NCI-H128 (cell line): ENCODE results near the gene MYT1.

Source experiments
- DNase-seq: peaks from one replicate; lab custom pipeline; 2025; ENCODE audit not compliant: unreplicated experiment; lab: John Stamatoyannopoulos, UW

Gene MYT1

DNA sequence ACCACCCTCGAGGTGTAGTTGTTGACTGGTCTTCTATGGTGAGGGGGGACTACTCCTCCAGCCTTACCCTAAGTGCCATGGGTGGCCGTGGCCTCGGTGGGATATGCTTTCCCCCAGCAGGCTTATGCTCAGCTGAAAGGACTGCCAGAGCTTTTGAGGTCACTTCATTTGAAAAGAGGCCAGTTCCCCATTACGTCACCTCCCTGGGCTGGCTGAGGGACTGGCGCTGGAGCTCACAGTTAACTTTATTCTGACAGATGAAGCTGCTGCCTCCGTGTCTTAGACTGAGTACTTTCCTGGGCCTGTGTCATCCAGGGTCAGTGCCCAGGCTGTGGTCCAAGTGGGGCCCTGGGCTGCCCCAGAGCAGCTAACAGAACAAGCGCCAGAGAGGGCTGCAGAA lies 48.5 kb downstream of the MYT1 start:
- DNase-seq: no peak

- DNase-seq: no peak
Observed at GRCh38 chr20:64214113-64214512, 49.9 kb downstream of the MYT1 start.

GRCh38 chr20:64214952-64215351 lies 50.7 kb downstream of the MYT1 start:
- DNase-seq: no peak

DNA sequence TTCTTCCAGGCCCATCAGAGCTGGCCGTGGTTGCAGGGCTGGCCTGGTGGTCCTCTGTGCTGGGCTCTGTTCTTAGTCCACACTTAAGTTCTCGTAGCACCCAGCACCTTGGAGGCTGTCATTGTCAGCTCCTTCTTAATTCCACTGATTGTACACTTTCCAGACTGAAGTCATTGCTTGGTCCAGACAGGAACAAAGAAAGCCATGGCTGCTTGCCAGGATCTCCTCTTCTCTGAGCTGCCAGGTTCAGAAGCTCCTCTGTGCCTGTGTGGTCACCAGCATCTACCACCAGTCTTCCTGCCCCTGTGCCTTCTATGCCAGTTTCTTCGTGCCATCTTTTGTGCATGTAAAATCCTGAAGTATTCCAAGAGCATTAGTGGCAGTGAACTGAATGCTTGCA lies 51.8 kb downstream of the MYT1 start:
- no peak for DNase-seq

DNA sequence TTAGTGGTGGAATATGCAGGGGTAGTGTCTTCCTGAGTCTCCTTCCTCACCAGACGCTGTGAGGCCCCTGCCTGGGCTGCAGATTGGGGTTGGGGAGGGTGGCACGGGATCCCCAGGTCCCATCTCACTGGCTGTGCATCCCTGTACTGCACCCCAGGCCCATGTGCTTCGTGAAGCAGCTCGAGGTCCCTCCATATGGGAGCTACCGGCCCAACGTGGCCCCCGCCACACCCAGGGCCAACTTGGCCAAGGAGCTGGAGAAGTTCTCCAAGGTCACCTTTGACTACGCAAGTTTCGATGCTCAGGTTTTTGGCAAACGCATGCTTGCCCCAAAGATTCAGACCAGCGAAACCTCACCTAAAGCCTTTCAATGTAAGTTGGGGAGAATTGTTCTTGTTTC lies 52.7 kb downstream of the MYT1 start:
- no peak for DNase-seq

- DNase-seq: no peak
Observed at GRCh38 chr20:64217539-64218221, 53.4 kb downstream of the MYT1 start.

DNA sequence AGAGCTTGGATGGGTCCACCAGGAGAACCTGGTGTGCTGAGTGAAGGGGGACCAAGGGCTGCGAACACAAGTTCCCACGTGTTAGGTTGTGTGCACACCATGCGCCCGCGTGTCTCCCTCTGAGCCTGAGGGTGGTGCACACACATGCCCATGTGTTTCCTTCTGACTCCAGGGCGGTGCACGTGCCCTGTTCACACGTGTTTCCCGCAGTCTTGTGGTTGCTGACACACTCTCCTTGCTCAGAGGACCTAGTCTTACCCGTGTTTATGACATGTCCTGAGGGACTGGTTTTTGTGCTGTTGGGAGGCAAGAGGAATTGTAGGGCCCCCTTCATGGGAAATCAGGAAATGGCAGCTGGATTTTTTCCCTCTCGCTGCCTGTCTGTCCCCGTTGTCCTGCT lies 55.0 kb downstream of the MYT1 start:
- DNase-seq: no peak

DNA sequence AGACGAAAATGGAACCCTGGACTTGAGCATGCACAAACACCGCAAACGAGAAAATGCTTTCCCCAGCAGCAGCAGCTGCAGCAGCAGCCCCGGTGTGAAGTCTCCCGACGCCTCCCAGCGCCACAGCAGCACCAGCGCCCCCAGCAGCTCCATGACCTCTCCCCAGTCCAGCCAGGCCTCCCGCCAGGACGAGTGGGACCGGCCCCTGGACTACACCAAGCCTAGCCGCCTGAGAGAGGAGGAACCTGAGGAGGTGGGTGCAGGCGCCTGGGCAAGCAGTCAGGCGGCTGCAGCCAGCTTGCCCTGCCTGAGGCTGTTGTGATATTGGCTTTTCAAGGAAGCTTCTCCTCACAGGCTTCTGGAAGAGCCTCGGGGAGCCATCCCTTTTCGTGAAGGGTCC lies 55.5 kb downstream of the MYT1 start:
- no peak for DNase-seq

DNA sequence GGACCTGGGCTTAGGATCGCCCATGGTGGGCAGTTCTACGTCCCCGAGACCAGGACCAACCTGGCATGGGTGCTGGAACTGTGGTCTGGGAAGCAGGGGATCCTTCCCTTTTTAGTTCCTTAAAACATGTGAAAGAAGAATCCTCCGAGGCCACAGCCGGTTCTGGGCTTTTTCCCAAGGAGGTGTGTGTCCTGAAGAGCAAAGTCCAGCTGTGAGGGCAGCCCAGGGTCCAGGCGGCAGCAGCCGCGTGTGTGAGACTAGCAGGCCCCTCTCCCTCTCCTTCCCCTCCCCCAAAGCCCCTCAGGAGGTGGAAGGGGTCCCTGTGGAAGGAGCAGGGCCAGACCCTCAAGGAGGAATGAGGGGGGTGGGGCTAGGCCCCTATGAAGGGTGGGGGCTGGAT lies 56.2 kb downstream of the MYT1 start:
- DNase-seq: no peak

DNA sequence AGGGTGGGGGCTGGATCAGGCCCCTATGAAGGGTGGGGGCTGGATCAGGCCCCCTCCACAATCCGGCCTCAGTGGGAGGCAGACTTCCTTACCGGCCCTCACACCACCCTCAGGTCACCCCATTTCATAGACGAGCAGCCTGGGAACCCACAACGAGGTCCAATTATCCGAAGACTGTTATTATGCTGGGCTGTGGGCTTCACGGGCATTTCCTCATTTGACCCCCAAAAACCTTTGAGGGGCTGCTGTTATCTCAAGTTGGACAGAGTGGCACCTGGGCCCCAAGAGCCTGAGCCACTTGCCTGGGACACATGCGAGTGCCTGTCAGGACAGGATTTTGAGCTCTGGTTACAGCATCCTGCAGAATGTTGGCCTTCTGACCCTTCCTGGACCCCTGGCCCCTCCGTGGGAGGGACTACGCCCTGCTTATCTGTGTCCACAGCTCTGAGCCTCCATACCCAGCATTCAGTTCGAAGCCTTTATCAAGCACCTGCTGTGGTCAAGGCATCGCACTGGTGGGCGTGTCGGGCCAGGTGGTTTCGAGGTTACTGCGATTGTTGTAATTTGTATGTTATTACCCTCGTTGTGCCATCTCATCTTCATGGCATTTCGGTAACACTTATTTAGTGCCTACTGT lies 56.8 kb downstream of the MYT1 start:
- DNase-seq: no peak

- DNase-seq: no peak
Observed at GRCh38 chr20:64222291-64222735, 58.1 kb downstream of the MYT1 start.

DNA sequence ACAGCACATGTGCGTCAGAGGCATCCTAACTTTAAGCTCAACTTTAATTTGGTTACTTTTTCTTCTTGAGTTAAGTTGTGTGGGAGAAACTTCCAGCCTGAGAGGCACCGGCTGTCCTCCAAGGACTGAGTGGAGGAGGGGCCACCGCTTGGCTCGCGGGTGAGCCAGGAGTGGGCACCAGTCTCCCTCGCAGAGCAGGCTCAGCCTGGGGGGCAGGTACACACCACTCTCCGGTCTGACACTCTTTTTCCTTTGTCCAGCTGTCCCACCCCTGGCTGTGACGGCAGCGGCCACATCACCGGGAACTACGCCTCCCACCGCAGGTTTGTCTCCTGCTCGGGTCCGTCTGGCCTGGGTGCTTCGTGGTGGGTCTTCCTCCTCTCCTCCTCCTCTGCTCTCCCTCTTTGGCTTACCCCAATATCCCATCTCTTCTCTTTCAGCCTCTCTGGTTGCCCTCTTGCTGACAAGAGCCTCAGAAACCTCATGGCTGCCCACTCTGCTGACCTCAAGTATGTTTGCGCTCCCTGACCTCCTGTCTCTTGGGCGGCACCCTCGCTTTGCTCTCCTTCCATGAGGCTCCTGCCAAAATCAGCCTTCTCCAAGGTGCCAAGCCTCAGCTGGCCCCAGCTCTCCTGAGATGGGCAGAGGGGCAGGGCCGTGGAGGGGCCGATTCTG lies 58.7 kb downstream of the MYT1 start:
- DNase-seq: no peak

DNA sequence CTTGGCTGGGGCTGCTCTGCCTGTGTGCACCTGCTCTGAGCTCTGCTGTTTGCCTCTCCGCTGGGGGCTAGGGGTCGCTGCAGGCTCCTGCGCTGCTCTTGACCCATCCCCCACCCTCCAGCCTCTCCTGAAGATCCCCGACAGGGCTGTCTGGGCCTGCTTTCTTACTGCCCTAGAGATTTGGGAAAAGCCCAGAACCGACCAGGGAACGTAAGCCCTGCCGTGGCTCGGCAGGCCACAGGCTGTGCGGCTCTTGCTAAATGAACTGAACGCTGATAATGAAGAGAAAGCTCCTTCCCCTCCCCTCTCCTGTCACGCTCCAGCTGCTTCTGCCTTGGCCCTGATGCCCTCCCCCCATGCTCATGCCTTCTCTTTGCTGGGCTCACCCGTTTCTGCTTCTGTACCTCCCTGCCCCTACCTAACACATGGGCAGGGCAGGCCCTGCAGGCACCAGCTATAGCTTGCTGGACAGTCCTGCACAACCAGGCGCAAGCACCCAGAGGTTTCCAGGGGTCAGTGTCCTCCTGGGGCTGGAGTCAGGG lies 59.3 kb downstream of the MYT1 start:
- no peak for DNase-seq

GRCh38 chr20:64224351-64225170 lies 60.3 kb downstream of the MYT1 start:
- DNase-seq: no peak

- DNase-seq: no peak
Observed at GRCh38 chr20:64225171-64225595, 60.9 kb downstream of the MYT1 start.

DNA sequence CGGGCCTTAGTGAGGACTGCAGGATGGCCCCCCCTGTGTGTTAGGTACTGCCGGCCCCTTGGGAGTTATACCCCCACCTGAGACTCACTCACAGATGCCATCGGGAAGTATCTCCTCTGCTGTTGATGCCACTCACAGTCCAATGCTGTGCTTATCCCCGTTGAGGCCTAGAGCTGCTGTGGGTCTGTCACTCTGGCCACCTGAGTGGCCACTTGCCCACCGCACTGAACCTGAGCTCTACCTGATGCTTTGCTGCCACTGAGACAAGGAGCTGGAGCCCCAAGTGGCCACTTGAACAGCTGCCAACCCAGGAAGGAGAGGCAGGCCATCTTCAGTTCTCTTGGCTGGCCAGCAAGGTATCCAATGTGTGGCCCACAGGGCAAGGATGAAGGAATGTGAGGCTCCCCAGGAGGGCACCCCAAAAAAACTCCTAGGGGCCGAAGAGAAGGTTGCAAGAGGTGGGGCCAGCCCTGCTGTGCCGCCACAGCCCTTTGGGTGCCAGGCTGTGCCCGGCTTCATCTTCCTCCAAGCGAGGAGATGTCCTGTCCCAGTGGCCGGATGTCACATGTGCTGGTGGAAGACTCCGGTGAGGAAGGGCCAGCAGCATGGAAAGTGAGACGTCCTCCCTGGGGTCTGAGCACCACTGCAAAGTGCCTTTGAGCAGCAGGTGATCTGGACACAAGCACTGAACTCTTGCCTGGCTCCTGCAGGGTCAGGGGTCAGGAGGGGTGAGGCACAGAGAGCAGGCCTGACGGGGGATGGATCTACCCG lies 61.8 kb downstream of the MYT1 start:
- DNase-seq: no peak

GRCh38 chr20:64226686-64227580 lies 62.7 kb downstream of the MYT1 start:
- no peak for DNase-seq

- DNase-seq: no peak
Observed at GRCh38 chr20:64228086-64228653, 63.9 kb downstream of the MYT1 start.
